ENCODE results near the gene PHTF2.

The PHTF2 gene

DNA sequence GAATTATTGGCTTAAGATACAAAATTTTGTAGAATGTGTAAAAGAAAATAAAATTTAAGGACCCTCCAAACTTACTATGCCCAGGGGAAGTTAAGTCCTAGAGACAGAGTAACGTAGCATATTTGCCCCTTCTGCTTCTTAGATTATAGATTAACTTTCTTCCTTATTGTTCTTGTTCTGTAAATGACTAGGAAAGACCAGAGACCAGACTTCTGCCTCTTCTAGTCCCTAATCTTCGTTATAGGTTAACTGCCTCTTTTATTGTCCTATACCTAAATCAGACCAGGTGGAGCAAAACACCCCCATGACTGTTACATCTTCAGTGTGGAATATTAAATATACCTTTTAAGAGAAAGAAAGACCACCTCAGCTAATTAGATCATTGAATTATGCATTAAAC lies 160.5 kb downstream of the PHTF2 start:
- no peaks in the 10 kb centered on the region for H3F3A ChIP-seq (ENCODE audit: control insufficient read depth, insufficient read depth)
- H3K9me3 ChIP-seq (ENCODE audit: control insufficient read depth, insufficient read depth, low read length), result no peaks in the 10 kb centered on the region
- no peaks in the 10 kb centered on the region for H3K4me1 ChIP-seq (ENCODE audit: control insufficient read depth, low read length)
- H3K9me2 ChIP-seq (replicated peaks; ENCODE audit: control insufficient read depth, low read length), result no peaks in the 10 kb centered on the region
- no peaks in the 10 kb centered on the region for H3K27me3 ChIP-seq (ENCODE audit: control insufficient read depth, low read length)
- no peak overlapping the region for H3K4me2 ChIP-seq (ENCODE audit: low read length)
- H3K4me3 ChIP-seq (ENCODE audit: low read length), result no peak overlapping the region
- H3K27ac ChIP-seq (ENCODE audit: low read depth, low read length), result no peak overlapping the region
- no peaks in the 10 kb centered on the region for H3K79me2 ChIP-seq (ENCODE audit: control insufficient read depth, low read length)
- H3K36me3 ChIP-seq (ENCODE audit: control insufficient read depth, low read length), result no peaks in the 10 kb centered on the region; the same call in 1 of the 2 replicates
- no peak for TF ChIP-seq CTCF (IDR thresholded peaks at IDR 0.05; ENCODE audit: low read depth, low read length, poor library complexity, severe bottlenecking)
- no peaks in the 10 kb centered on the region for H4K20me1 ChIP-seq (ENCODE audit: control insufficient read depth, insufficient read depth, low read depth, low read length)

- H3K4me1 ChIP-seq (ENCODE audit: control insufficient read depth, low read length), result no peaks in the 10 kb centered on the region
Measured at GRCh38 chr7:77960336-77960735, 161.8 kb downstream of the PHTF2 start.

DNA sequence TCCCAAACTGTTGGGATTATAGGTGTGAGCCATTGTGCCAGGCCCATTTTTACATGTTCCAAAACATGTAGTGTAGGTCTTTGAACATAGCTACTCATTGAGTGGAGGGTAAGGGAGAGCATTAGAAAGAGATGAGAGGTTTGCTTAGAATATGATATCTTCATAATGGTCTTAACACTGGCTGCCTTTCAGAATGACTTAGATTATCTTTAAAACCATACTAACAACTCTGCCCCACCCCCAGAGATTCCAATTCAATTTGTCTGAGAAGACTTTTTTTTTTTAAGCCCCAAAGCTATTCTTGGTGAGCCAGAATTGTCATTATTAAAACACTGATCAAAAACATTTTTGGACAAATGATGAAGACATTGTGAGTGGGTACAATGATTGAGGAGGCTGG lies 168.9 kb downstream of the PHTF2 start:
- H3K27me3 ChIP-seq (ENCODE audit: control insufficient read depth, low read length), result no peaks in the 10 kb centered on the region
- TF ChIP-seq CTCF (IDR thresholded peaks at IDR 0.05; ENCODE audit: low read depth, low read length, poor library complexity, severe bottlenecking), result no peak
- TF ChIP-seq EZH2phosphoT487 (IDR thresholded peaks at IDR 0.05; ENCODE audit: borderline replicate concordance, low read length), result no peak
- H4K20me1 ChIP-seq (ENCODE audit: control insufficient read depth, insufficient read depth, low read depth, low read length), result no peaks in the 10 kb centered on the region
- H3K9me2 ChIP-seq (replicated peaks; ENCODE audit: control insufficient read depth, low read length), result no peaks in the 10 kb centered on the region
- no peaks in the 10 kb centered on the region for H3K9me3 ChIP-seq (ENCODE audit: control insufficient read depth, insufficient read depth, low read length)
- no peak overlapping the region for H3K4me3 ChIP-seq (ENCODE audit: low read length)
- H3F3A ChIP-seq (ENCODE audit: control insufficient read depth, insufficient read depth), result no peaks in the 10 kb centered on the region
- H3K27ac ChIP-seq (ENCODE audit: low read depth, low read length), result no peak overlapping the region
- no peaks in the 10 kb centered on the region for H3K79me2 ChIP-seq (ENCODE audit: control insufficient read depth, low read length)
- no peaks in the 10 kb centered on the region for H3K4me1 ChIP-seq (ENCODE audit: control insufficient read depth, low read length)
- H3K4me2 ChIP-seq (ENCODE audit: low read length), result no peak overlapping the region
- H3K36me3 ChIP-seq (ENCODE audit: control insufficient read depth, low read length), result no peaks in the 10 kb centered on the region

More at GRCh38 chr7:77960336-77960735, 161.8 kb downstream of the PHTF2 start:
- Histone ChIP-seq H3K79me2 (ENCODE audit: control insufficient read depth, low read length) (no peaks in the 10 kb centered on the region), H3F3A (ENCODE audit: control insufficient read depth, insufficient read depth) (no peaks in the 10 kb centered on the region), H3K4me3 (ENCODE audit: low read length) (no peak overlapping the region), H3K36me3 (ENCODE audit: control insufficient read depth, low read length) (no peaks in the 10 kb centered on the region), H3K9me3 (ENCODE audit: control insufficient read depth, insufficient read depth, low read length) (no peaks in the 10 kb centered on the region), H3K27me3 (ENCODE audit: control insufficient read depth, low read length) (no peaks in the 10 kb centered on the region), H4K20me1 (ENCODE audit: control insufficient read depth, insufficient read depth, low read depth, low read length) (no peaks in the 10 kb centered on the region), H3K9me2 (replicated peaks; ENCODE audit: control insufficient read depth, low read length) (no peaks in the 10 kb centered on the region), H3K27ac (ENCODE audit: low read depth, low read length) (no peak overlapping the region), H3K4me2 (ENCODE audit: low read length) (no peak overlapping the region)
- TF ChIP-seq CTCF (IDR thresholded peaks at IDR 0.05; ENCODE audit: low read depth, low read length, poor library complexity, severe bottlenecking), result no peak
- no peak for TF ChIP-seq EZH2phosphoT487 (IDR thresholded peaks at IDR 0.05; ENCODE audit: borderline replicate concordance, low read length)

GRCh38 chr7:77971726-77972125 lies 173.2 kb downstream of the PHTF2 start:
- Histone ChIP-seq H3K79me2 (ENCODE audit: control insufficient read depth, low read length) (no peaks in the 10 kb centered on the region), H3K4me3 (ENCODE audit: low read length) (no peak overlapping the region), H3K4me1 (ENCODE audit: control insufficient read depth, low read length) (no peaks in the 10 kb centered on the region), H3K9me3 (ENCODE audit: control insufficient read depth, insufficient read depth, low read length) (no peaks in the 10 kb centered on the region), H3K4me2 (ENCODE audit: low read length) (no peak overlapping the region), H3K27ac (ENCODE audit: low read depth, low read length) (no peak overlapping the region), H3K9me2 (replicated peaks; ENCODE audit: control insufficient read depth, low read length) (no peaks in the 10 kb centered on the region), H3K36me3 (ENCODE audit: control insufficient read depth, low read length) (no peaks in the 10 kb centered on the region), H3K27me3 (ENCODE audit: control insufficient read depth, low read length) (no peaks in the 10 kb centered on the region), H4K20me1 (ENCODE audit: control insufficient read depth, insufficient read depth, low read depth, low read length) (no peaks in the 10 kb centered on the region), H3F3A (ENCODE audit: control insufficient read depth, insufficient read depth) (no peaks in the 10 kb centered on the region)
- no peak for TF ChIP-seq EZH2phosphoT487 (IDR thresholded peaks at IDR 0.05; ENCODE audit: borderline replicate concordance, low read length)
